GM12872 (cell line): Measurements from ENCODE around the gene KCNH5.

ENCODE experiments used
- TF ChIP-seq, protein P1 (sequence below): IDR thresholded peaks from 3 replicates; pipeline ENCODE4 v1.5.1; 2011; ENCODE audit warnings: low read depth, mild to moderate bottlenecking, low read length, moderate library complexity; ENCODE audit not compliant: insufficient read depth

Gene KCNH5

DNA sequence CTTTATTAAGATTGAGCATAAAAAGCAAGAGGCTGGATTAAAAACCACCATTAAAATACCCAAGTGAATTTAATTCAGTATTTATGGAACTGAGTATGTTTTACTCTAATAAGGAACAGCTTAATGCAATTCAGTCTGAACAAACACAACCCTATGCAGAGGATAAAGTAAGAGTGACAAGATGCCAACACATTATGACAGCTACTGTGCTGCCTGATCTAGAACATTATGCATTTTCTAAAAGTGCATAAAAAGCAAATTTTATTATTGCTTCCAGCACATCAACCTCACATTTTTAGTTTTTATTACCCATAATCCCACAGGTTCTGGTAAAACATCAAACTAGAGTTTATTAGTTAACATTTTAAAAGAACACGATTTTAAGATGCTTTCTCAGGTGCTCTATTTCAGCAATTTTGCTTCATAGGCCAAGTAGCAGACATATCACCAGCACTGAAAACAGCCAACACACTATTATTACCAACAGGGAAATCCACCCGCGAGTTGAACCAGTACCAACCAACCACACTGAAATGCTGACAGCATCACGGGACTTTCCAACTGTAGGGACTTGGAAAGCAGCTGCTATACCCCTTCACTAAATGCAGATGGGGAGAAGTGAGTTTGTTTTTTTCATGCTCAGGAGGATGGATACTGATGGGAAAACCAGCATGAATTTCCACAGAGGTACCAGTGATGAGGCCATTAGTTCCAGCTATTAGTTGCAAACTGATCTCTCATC lies 372.1 kb downstream of the KCNH5 start:
- TF ChIP-seq, protein P1, sequence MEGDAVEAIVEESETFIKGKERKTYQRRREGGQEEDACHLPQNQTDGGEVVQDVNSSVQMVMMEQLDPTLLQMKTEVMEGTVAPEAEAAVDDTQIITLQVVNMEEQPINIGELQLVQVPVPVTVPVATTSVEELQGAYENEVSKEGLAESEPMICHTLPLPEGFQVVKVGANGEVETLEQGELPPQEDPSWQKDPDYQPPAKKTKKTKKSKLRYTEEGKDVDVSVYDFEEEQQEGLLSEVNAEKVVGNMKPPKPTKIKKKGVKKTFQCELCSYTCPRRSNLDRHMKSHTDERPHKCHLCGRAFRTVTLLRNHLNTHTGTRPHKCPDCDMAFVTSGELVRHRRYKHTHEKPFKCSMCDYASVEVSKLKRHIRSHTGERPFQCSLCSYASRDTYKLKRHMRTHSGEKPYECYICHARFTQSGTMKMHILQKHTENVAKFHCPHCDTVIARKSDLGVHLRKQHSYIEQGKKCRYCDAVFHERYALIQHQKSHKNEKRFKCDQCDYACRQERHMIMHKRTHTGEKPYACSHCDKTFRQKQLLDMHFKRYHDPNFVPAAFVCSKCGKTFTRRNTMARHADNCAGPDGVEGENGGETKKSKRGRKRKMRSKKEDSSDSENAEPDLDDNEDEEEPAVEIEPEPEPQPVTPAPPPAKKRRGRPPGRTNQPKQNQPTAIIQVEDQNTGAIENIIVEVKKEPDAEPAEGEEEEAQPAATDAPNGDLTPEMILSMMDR = no peak

DNA sequence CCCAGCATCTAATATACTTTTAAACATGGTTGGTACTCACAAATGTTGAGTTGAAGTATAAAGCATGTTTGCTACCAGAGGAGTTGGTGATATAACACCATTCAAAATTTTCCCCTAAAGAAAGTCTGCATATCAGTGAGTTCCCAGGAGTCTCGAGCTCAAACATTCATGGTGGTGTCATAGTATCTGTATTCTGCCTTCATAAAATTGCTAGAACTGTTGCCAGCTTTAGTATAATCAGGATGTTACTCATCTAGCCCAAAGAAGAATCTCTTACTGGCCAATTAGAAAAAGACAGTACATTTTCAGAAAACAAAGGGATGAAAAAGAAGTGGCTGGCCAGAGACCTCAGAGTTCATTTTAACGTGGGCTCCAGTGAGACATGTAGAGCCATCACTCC lies 374.7 kb downstream of the KCNH5 start:
- TF ChIP-seq, protein P1 = no peak

DNA sequence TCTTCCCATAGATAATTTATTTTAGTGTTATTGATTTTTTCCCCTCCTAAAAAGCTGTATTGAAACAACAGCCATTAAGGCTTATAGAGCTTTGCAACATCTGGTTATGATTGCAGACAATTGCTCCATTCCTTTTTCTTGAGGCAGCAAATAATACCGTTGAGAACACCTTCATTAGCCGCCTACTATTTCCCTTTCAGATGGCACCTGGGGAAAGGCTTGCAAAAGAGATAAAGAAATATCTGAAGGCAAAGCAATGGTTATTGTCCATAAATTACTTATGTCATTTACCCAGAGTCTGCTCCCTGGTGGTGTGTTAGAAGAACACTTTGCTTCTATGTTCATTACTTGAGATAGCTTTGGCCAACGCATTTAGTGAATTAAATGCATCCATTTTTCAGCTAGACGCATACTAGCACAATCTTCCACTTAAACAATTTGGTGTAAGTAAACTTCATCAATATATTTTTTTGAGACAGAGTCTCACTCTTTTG lies 377.8 kb downstream of the KCNH5 start:
- TF ChIP-seq, protein P1 = no peak

GRCh38 chr14:62665286-62665685 lies 380.0 kb downstream of the KCNH5 start:
- TF ChIP-seq, protein P1 = no peak

DNA sequence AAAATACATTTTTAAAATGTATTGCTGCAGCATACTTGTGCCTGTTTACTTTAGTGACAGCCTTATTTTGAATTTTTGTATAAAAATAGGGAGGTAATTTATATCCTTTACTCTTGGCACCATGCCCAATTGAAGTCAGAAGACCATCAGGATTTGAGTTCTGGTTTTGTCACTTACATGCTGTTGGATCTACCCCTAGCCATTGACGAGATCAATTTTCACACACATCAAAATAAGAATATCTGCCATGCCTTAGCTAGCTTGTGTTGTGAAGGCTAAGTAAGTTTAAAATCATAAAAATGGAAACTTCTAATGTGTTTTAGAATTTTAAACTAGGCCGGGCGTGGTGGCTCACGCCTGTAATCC lies 381.8 kb downstream of the KCNH5 start:
- TF ChIP-seq, protein P1 = no peak

- TF ChIP-seq, protein P1 = no peak
Measured at GRCh38 chr14:62662811-62663455, 382.3 kb downstream of the KCNH5 start.

- TF ChIP-seq, protein P1 = no peak
Measured at GRCh38 chr14:62661818-62662217, 383.4 kb downstream of the KCNH5 start.
